HG02840 (cell line): ENCODE data around the gene CRYGA.
"Not testable (repeated sequence)": the region's sequence is repeated elsewhere in the genome, so short reads cannot be mapped to it uniquely, and the experiment has no call there.

Experiments used
- ATAC-seq: cut with Tn5 transposase; IDR thresholded peaks from one replicate; pipeline ENCODE4 v1.9.1; 2021; ENCODE audit warnings: mild to moderate bottlenecking, moderate library complexity, moderate number of reproducible peaks; ENCODE audit not compliant: unreplicated experiment, low FRiP score

CRYGA gene

GRCh38 chr2:208129744-208130711 is 33.4 kb downstream of the CRYGA start, which contains the start of gene CRYGC:
Gene CRYGC, minus strand, starts transcription at chr2:208129828. Its CDS starts 36 bp downstream, at chr2:208129792.
- ATAC-seq: no peak

- no peak for ATAC-seq
Observed at GRCh38 chr2:208128136-208128535, 35.3 kb downstream of the CRYGA start.

GRCh38 chr2:208127090-208127489 is 36.3 kb downstream of the CRYGA start:
- no peak for ATAC-seq

- no peak for ATAC-seq
Observed at GRCh38 chr2:208125251-208125650, 38.1 kb downstream of the CRYGA start.

- ATAC-seq: not testable (repeated sequence)
Observed at GRCh38 chr2:208124013-208124715, 39.2 kb downstream of the CRYGA start, which contains the start of gene CRYGD. Gene CRYGD, minus strand, starts transcription at chr2:208124524. Its CDS starts 51 bp downstream, at chr2:208124473.

- ATAC-seq: no peak
Observed at GRCh38 chr2:208122248-208122647, 41.1 kb downstream of the CRYGA start.

GRCh38 chr2:208118918-208119317 is 44.5 kb downstream of the CRYGA start:
- no peak for ATAC-seq

- not testable (repeated sequence) for ATAC-seq
Observed at GRCh38 chr2:208117390-208117789, 46.0 kb downstream of the CRYGA start.

- no peak for ATAC-seq
Observed at GRCh38 chr2:208112969-208113368, 50.4 kb downstream of the CRYGA start.

GRCh38 chr2:208112273-208112745 is 51.1 kb downstream of the CRYGA start:
- ATAC-seq: not testable (repeated sequence)
